Raji (cell line): ENCODE measurements around the gene ZNF343.

ENCODE experiments used
- POLR2A ChIP-seq: IDR thresholded peaks from 2 replicates; pipeline ENCODE4 v1.6.1; 2011; ENCODE audit warnings: low read depth, low read length, control low read depth; ENCODE audit not compliant: insufficient read depth

The ZNF343 gene

GRCh38 chr20:2485080-2485479, 23.6 kb downstream of the ZNF343 start:
- TF ChIP-seq POLR2A: no peak

- no peak for TF ChIP-seq POLR2A
Measured at GRCh38 chr20:2483504-2483903, 25.2 kb downstream of the ZNF343 start.

- no peak for TF ChIP-seq POLR2A
Measured at GRCh38 chr20:2480381-2480780, 28.3 kb downstream of the ZNF343 start.

- no peak for TF ChIP-seq POLR2A
Measured at GRCh38 chr20:2476742-2477615, 31.7 kb downstream of the ZNF343 start.

- TF ChIP-seq POLR2A: no peak
Measured at GRCh38 chr20:2475850-2476741, 32.6 kb downstream of the ZNF343 start.

GRCh38 chr20:2473516-2473915, 35.2 kb downstream of the ZNF343 start:
- no peak for TF ChIP-seq POLR2A

- peak; percentile 99 for TF ChIP-seq POLR2A
Measured at GRCh38 chr20:2470423-2471193, 38.1 kb downstream of the ZNF343 start, which contains the start of gene SNRPB. Gene SNRPB, minus strand, starts transcription at chr20:2470789. Its CDS starts 99 bp downstream, at chr20:2470690.

GRCh38 chr20:2469991-2470422, 38.7 kb downstream of the ZNF343 start:
- TF ChIP-seq POLR2A: no peak

- no peak for TF ChIP-seq POLR2A
Measured at GRCh38 chr20:2468581-2469407, 39.9 kb downstream of the ZNF343 start.

GRCh38 chr20:2467412-2467811, 41.3 kb downstream of the ZNF343 start:
- no peak for TF ChIP-seq POLR2A

- TF ChIP-seq POLR2A: no peak
Measured at GRCh38 chr20:2465100-2465499, 43.6 kb downstream of the ZNF343 start.

- TF ChIP-seq POLR2A: no peak
Measured at GRCh38 chr20:2463616-2464365, 44.9 kb downstream of the ZNF343 start.

- no peak for TF ChIP-seq POLR2A
Measured at GRCh38 chr20:2462484-2462883, 46.2 kb downstream of the ZNF343 start.
